ENCODE measurements around the gene CATSPERB. TPM values are rescaled to one million over a fixed set of nuclear protein-coding genes. Genes with fewer than 3 reads are reported as not detected.

The CATSPERB gene
- total RNA-seq, 4 donors from 2014 or later, result 0.93 to 4.8 (median 1.5) TPM

- no peaks in the 10 kb centered on the region for H3K36me3 ChIP-seq
- ATAC-seq, result no peak
- H3K4me3 ChIP-seq, result no peak overlapping the region
- no peaks in the 10 kb centered on the region for H3K27me3 ChIP-seq
- peaks cover 0 to 10% (median 0%) of the 10 kb centered on the region in 3 donors for H3K4me1 ChIP-seq
- 88 to 100% methylated on average over 1 of the region's 2 CpGs for WGBS, 2 donors (ENCODE audit: low coverage in 1 of 2)
- TF ChIP-seq POLR2A (IDR thresholded peaks at IDR 0.05) (no peak), POLR2AphosphoS5 (IDR thresholded peaks at IDR 0.05) (no peak), EP300 (IDR thresholded peaks at IDR 0.05) (no peak)
- TF ChIP-seq, protein P1, sequence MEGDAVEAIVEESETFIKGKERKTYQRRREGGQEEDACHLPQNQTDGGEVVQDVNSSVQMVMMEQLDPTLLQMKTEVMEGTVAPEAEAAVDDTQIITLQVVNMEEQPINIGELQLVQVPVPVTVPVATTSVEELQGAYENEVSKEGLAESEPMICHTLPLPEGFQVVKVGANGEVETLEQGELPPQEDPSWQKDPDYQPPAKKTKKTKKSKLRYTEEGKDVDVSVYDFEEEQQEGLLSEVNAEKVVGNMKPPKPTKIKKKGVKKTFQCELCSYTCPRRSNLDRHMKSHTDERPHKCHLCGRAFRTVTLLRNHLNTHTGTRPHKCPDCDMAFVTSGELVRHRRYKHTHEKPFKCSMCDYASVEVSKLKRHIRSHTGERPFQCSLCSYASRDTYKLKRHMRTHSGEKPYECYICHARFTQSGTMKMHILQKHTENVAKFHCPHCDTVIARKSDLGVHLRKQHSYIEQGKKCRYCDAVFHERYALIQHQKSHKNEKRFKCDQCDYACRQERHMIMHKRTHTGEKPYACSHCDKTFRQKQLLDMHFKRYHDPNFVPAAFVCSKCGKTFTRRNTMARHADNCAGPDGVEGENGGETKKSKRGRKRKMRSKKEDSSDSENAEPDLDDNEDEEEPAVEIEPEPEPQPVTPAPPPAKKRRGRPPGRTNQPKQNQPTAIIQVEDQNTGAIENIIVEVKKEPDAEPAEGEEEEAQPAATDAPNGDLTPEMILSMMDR (IDR thresholded peaks at IDR 0.05), result no peak
- H3K9me3 ChIP-seq, result no peaks in the 10 kb centered on the region
- H3K27ac ChIP-seq, result no peak overlapping the region
Measured at GRCh38 chr14:91751719-91752118, 19.8 kb upstream of the CATSPERB start.

DNA sequence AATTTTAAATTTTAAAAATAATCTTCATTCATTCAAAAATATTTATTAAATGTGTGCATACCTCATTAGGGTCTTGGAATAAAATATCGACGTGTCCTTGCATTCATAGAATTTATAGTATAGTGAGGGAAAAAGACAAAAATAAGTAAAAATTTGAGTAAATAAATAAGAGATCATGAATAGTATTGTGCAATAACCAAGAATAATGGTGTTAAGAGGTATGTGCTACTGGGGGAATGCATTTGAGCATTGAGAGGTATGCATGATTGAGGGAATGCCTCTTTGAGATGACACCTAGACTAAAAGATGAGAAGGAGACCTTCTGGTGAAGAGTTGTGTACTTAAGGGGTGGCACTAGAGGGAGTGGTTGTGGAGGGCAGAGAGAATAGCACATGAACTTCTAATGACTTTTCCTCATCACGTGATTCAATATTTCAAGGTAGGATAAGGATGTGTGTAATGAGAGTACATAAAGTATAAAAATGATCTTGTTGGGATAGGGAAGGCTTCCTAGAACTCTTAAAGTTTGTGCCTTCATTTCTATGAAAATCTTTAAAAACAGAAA is 18.8 kb upstream of the CATSPERB start:
- H3K4me1 ChIP-seq, result peaks cover 0 to 10% (median 0%) of the 10 kb centered on the region in 3 donors
- ATAC-seq, result no peak
- 72 to 89% methylated on average over 3 of the region's 3 CpGs for WGBS, 2 donors (ENCODE audit: low coverage in 1 of 2)
- H3K27ac ChIP-seq, result no peak overlapping the region
- no peaks in the 10 kb centered on the region for H3K36me3 ChIP-seq
- no peaks in the 10 kb centered on the region for H3K27me3 ChIP-seq
- no peak overlapping the region for H3K4me3 ChIP-seq
- H3K9me3 ChIP-seq, result no peaks in the 10 kb centered on the region
- TF ChIP-seq POLR2AphosphoS5 (IDR thresholded peaks at IDR 0.05), result no peak
- no peak for TF ChIP-seq EP300 (IDR thresholded peaks at IDR 0.05)
- TF ChIP-seq, protein P1 (IDR thresholded peaks at IDR 0.05), result no peak
- no peak for TF ChIP-seq POLR2A (IDR thresholded peaks at IDR 0.05)

DNA sequence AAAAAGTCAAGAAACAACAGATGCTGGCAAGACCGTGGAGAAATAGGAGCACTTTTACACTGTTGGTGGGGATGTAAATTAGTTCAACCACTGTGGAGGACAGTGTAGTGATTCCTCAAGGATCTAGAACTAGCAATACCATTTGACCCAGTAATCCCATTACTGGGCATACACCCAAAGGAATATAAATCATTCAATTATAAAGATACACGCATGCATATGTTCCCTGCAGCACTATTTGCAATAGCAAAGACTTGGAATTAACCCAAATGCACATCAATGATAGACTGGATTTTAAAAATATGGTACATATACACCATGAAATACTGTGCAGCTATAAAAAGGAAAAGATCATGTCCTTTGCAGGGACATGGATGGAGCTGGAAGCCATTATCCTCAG is 18.0 kb upstream of the CATSPERB start:
- no peak for ATAC-seq
- H3K9me3 ChIP-seq, result no peaks in the 10 kb centered on the region
- peaks cover 0 to 9% (median 0%) of the 10 kb centered on the region in 3 donors for H3K4me1 ChIP-seq
- H3K27ac ChIP-seq, result no peak overlapping the region
- H3K4me3 ChIP-seq, result no peak overlapping the region
- no peaks in the 10 kb centered on the region for H3K27me3 ChIP-seq
- TF ChIP-seq EP300 (IDR thresholded peaks at IDR 0.05) (no peak), POLR2AphosphoS5 (IDR thresholded peaks at IDR 0.05) (no peak)
- no peaks in the 10 kb centered on the region for H3K36me3 ChIP-seq
- 34 to 68% methylated on average over 2 of the region's 2 CpGs for WGBS, 2 donors (ENCODE audit: low coverage in 1 of 2)

DNA sequence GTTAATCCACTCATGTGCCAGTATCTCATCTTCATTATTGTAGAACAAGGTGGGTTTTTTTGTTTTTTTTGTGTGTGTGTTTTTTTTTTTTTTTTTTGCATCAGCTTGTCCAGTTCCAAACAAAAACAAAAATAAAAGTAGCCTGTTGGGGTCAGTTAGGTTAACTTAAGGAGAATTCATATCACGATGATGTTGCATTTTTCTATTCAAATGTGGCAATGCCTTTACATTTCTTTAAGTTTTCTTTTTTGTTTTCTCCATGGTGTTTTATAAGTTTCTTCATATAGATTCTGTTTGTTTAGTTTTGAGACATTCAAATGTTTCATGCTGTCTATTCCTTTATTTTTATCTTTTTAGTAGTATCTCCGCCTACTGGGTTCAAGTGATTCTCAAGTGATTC is 16.2 kb upstream of the CATSPERB start:
- ATAC-seq, result no peak
- TF ChIP-seq POLR2A (IDR thresholded peaks at IDR 0.05) (no peak), EP300 (IDR thresholded peaks at IDR 0.05) (no peak), POLR2AphosphoS5 (IDR thresholded peaks at IDR 0.05) (no peak)
- TF ChIP-seq, protein P1 (IDR thresholded peaks at IDR 0.05), result no peak
- WGBS, 2 donors (ENCODE audit: low coverage in 1 of 2), result 88 to 100% methylated on average over 2 of the region's 2 CpGs
- no peak overlapping the region for H3K27ac ChIP-seq
- no peaks in the 10 kb centered on the region for H3K27me3 ChIP-seq
- H3K9me3 ChIP-seq, result no peaks in the 10 kb centered on the region
- H3K4me3 ChIP-seq, result no peak overlapping the region
- H3K36me3 ChIP-seq, result no peaks in the 10 kb centered on the region
- peaks cover 0 to 2% (median 0%) of the 10 kb centered on the region in 3 donors for H3K4me1 ChIP-seq

GRCh38 chr14:91745344-91745743 is 13.5 kb upstream of the CATSPERB start:
- H3K27ac ChIP-seq, result no peak overlapping the region
- no peak for ATAC-seq
- H3K36me3 ChIP-seq, result no peaks in the 10 kb centered on the region
- H3K9me3 ChIP-seq, result no peaks in the 10 kb centered on the region
- TF ChIP-seq EP300 (IDR thresholded peaks at IDR 0.05) (no peak), POLR2A (IDR thresholded peaks at IDR 0.05) (no peak), POLR2AphosphoS5 (IDR thresholded peaks at IDR 0.05) (no peak)
- TF ChIP-seq, protein P1 (IDR thresholded peaks at IDR 0.05), result no peak
- no peaks in the 10 kb centered on the region for H3K27me3 ChIP-seq
- H3K4me1 ChIP-seq, result no peaks in the 10 kb centered on the region
- H3K4me3 ChIP-seq, result no peak overlapping the region
- 90% methylated on average over 1 of the region's 1 CpG; no CpG with 5 or more reads in 1 of the 2 donors for WGBS, 2 donors (ENCODE audit: low coverage in 1 of 2)
